SK-N-SH treated with all-trans-retinoic acid at 6 μM for 48 hours (cell line): ENCODE results near the gene PASK.

Experiments
- ATAC-seq: fragments of 200-7000 bp; cut with Tn5 transposase; 3 replicates; pipeline ENCODE4 v1.9.1; 2020; ENCODE audit warnings: mild to moderate bottlenecking, moderate library complexity
- ARNTL ChIP-seq: fragments of 450-650 bp; formaldehyde crosslinking; IDR thresholded peaks from 2 replicates; pipeline ENCODE4 v1.5.0; 2020; ENCODE audit warnings: low read depth, mild to moderate bottlenecking, moderate library complexity, borderline replicate concordance
- BACH2 ChIP-seq: fragments of 250-450 bp; sonication (Bioruptor Pico); IDR thresholded peaks from 2 replicates; pipeline ENCODE4 v1.9.0; 2021; ENCODE audit warnings: mild to moderate bottlenecking, borderline replicate concordance
- CREB5 ChIP-seq: fragments of 250-450 bp; sonication (Bioruptor Pico); IDR thresholded peaks from 2 replicates; pipeline ENCODE4 v1.5.1; 2020; ENCODE audit warnings: low read depth, mild to moderate bottlenecking, moderate library complexity
- CSDC2 ChIP-seq: fragments of 250-450 bp; sonication (Bioruptor Pico); IDR thresholded peaks from 2 replicates; pipeline ENCODE4 v1.5.0; 2020; ENCODE audit warnings: mild to moderate bottlenecking, moderate library complexity
- CSRNP3 ChIP-seq: fragments of 250-450 bp; sonication (Bioruptor Pico); IDR thresholded peaks from 2 replicates; pipeline ENCODE4 v1.5.1; 2021; ENCODE audit warnings: mild to moderate bottlenecking, moderate library complexity
- ESRRG ChIP-seq: fragments of 250-450 bp; sonication (Bioruptor Pico); IDR thresholded peaks from 2 replicates; pipeline ENCODE4 v1.6.1; 2021; ENCODE audit warnings: mild to moderate bottlenecking
- GLIS3 ChIP-seq: fragments of 250-450 bp; sonication (Bioruptor Pico); IDR thresholded peaks from 2 replicates; pipeline ENCODE4 v1.5.0; 2020; ENCODE audit warnings: mild to moderate bottlenecking, moderate library complexity
- ISL1 ChIP-seq: fragments of 250-450 bp; sonication (Bioruptor Pico); IDR thresholded peaks from 2 replicates; pipeline ENCODE4 v2.1.2; 2022; ENCODE audit warnings: mild to moderate bottlenecking, moderate library complexity
- PATZ1 ChIP-seq: fragments of 250-450 bp; sonication (Bioruptor Pico); IDR thresholded peaks from 2 replicates; pipeline ENCODE4 v1.8.0; 2020; ENCODE audit warnings: mild to moderate bottlenecking, moderate library complexity, borderline replicate concordance
- POU6F1 ChIP-seq: fragments of 250-450 bp; sonication (Bioruptor Pico); IDR thresholded peaks from 2 replicates; pipeline ENCODE4 v1.8.0; 2021; ENCODE audit warnings: low read depth, mild to moderate bottlenecking, moderate library complexity, borderline replicate concordance
- RARB ChIP-seq: fragments of 250-450 bp; sonication (Bioruptor Pico); IDR thresholded peaks from 2 replicates; pipeline ENCODE4 v1.8.0; 2021; ENCODE audit warnings: mild to moderate bottlenecking, moderate library complexity
- SNAI2 ChIP-seq: fragments of 250-450 bp; sonication (Bioruptor Pico); IDR thresholded peaks from 2 replicates; pipeline ENCODE4 v1.5.0; 2020; ENCODE audit warnings: mild to moderate bottlenecking, moderate library complexity
- TCF4 ChIP-seq: fragments of 250-450 bp; sonication (Bioruptor Pico); IDR thresholded peaks from 2 replicates; pipeline ENCODE4 v1.8.0; 2021; ENCODE audit warnings: mild to moderate bottlenecking, moderate library complexity, borderline replicate concordance
- TOX ChIP-seq: fragments of 250-450 bp; sonication (Bioruptor Pico); IDR thresholded peaks from 2 replicates; pipeline ENCODE4 v1.8.0; 2021; ENCODE audit warnings: mild to moderate bottlenecking, moderate library complexity, borderline replicate concordance
- TSHZ2 ChIP-seq: fragments of 250-450 bp; sonication (Bioruptor Pico); IDR thresholded peaks from 2 replicates; pipeline ENCODE4 v1.5.0; 2020; ENCODE audit warnings: mild to moderate bottlenecking, moderate library complexity
- ZC3H10 ChIP-seq: fragments of 250-450 bp; sonication (Bioruptor Pico); IDR thresholded peaks from 2 replicates; pipeline ENCODE4 v1.5.1; 2021; ENCODE audit warnings: mild to moderate bottlenecking, moderate library complexity
- ZFP3 ChIP-seq: fragments of 250-450 bp; sonication (Bioruptor Pico); IDR thresholded peaks from 2 replicates; pipeline ENCODE4 v1.5.0; 2020; ENCODE audit warnings: mild to moderate bottlenecking, moderate library complexity
- ZFP30 ChIP-seq: fragments of 450-650 bp; formaldehyde crosslinking; IDR thresholded peaks from 2 replicates; pipeline ENCODE4 v1.5.0; 2022; ENCODE audit warnings: mild to moderate bottlenecking, moderate library complexity
- ZNF565 ChIP-seq: fragments of 450-650 bp; formaldehyde crosslinking; conservative IDR thresholded peaks from 2 replicates; pipeline ENCODE4 v1.5.0; 2020; ENCODE audit warnings: low read depth, mild to moderate bottlenecking, moderate library complexity
- ZNF70 ChIP-seq: fragments of 450-650 bp; formaldehyde crosslinking; IDR thresholded peaks from 2 replicates; pipeline ENCODE4 v1.5.0; 2020; ENCODE audit warnings: mild to moderate bottlenecking, moderate library complexity
- ZNF8 ChIP-seq: fragments of 450-650 bp; formaldehyde crosslinking; IDR thresholded peaks from 2 replicates; pipeline ENCODE4 v1.5.0; 2020; ENCODE audit warnings: mild to moderate bottlenecking, moderate library complexity

The PASK gene

GRCh38 chr2:241148891-241149674 is at the start of gene PASK:
TSS of gene PASK (minus strand) at chr2:241149472. CDS start at chr2:241143032, 6,440 bp downstream.
- ATAC-seq: peak; percentile 95
- TF ChIP-seq TOX (no peak), ZC3H10 (CRISPR knock-in tag) (no peak), ARNTL (CRISPR knock-in tag) (no peak), PATZ1 (no peak), RARB (CRISPR knock-in tag) (no peak), ZFP3 (CRISPR knock-in tag) (no peak), ZNF565 (CRISPR knock-in tag) (no peak), ZFP30 (CRISPR knock-in tag) (no peak), TSHZ2 (CRISPR knock-in tag) (no peak), CSRNP3 (CRISPR knock-in tag) (no peak), ESRRG (CRISPR knock-in tag) (no peak), BACH2 (CRISPR knock-in tag) (no peak), CREB5 (CRISPR knock-in tag) (no peak), ZNF70 (no peak), POU6F1 (no peak), ZNF8 (CRISPR knock-in tag) (no peak), CSDC2 (no peak), SNAI2 (CRISPR knock-in tag) (no peak)

GRCh38 chr2:241198381-241199279 is 49.4 kb upstream of the PASK start:
- no peak for TF ChIP-seq GLIS3 (CRISPR knock-in tag)
- no peak for TF ChIP-seq CREB5 (CRISPR knock-in tag)
- TF ChIP-seq TCF4: no peak
- TF ChIP-seq ARNTL (CRISPR knock-in tag): no peak
- no peak for TF ChIP-seq TSHZ2 (CRISPR knock-in tag)
- TF ChIP-seq ESRRG (CRISPR knock-in tag): no peak
- TF ChIP-seq SNAI2 (CRISPR knock-in tag): no peak
- no peak for TF ChIP-seq ZFP30 (CRISPR knock-in tag)
- no peak for TF ChIP-seq ZNF70
- TF ChIP-seq BACH2 (CRISPR knock-in tag): no peak
- no peak for TF ChIP-seq TOX
- TF ChIP-seq ZFP3 (CRISPR knock-in tag): no peak
- no peak for TF ChIP-seq RARB (CRISPR knock-in tag)
- no peak for TF ChIP-seq ISL1
- ATAC-seq: no peak
